Measurements from ENCODE around the gene SLC25A13.
A peak's percentile ranks its signal among the peaks of the same experiment; 100 is the strongest.

The SLC25A13 gene

DNA sequence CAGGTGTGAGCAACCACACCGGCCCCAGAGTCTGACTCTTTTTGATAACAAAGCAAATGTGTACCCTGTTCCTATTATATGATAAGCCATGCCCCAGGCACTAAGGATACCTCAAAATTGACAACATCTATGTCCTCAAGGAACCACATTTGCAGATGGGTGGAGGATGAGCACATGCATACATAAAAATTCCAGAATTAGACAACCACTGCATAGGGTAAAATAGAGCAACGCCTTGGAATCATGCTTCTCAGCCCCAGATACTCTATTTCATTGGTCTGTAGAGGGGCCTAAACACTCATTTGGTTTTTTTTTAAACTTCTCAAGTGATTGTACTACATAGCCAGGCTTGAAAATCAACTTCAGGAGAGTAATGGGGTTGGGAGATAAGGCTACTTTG is 78.7 kb downstream of the SLC25A13 start:
- DNase-seq (ENCODE audit: low read depth) = no peak

DNA sequence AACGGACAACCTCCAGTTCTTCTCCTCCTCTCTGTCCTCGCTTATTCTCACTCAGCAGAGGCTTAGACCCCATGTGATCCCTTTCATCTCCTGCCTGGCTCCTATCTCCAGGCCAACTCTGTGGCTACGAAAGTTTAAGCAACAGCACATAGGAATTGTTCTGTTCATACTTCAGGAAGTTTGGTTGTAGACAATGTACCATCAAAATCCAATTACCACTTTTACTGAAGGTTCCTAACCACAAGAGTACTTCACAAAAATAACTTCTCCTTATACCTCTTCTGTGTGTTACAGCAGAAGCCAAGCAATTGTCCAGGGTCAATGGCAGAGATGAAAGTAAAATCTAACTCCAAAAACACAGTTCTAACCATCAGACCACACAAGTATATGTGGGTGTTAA is 80.0 kb downstream of the SLC25A13 start:
- no peak for DNase-seq (ENCODE audit: low read depth)

DNA sequence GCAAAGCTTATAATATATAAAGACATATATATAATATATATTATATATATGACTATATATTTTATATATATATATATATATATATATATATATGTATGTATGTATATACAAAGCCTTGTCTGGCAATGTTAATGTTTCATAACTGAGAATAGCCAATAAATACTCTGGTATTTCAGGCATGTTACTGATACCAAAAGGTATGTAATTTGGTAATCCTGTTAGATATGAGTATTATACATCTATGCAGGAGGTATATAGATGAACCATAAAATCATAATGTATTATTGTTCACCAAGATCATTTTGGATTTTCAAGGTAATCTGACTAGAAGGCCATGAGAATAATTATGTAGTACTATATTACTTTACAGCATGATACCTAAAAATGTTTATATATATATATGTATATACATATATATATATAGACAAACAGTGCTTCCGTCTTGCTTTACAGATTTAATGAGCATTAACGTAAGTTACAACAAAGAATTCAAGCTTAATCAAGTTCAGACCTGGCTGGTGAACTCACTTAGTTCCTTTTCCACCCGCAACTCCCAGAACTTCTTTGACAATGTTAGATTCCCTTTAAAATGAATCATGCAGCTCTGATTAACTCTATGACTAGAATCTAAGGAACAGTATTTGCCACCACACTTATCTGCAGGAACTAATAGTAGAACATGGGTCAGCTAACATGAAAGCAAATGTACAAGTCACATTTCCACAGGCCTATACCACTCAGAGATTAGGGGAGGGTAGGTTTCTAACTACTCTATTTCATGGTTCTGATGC is 82.7 kb downstream of the SLC25A13 start:
- DNase-seq (ENCODE audit: low read depth) = peak; percentile 1

DNA sequence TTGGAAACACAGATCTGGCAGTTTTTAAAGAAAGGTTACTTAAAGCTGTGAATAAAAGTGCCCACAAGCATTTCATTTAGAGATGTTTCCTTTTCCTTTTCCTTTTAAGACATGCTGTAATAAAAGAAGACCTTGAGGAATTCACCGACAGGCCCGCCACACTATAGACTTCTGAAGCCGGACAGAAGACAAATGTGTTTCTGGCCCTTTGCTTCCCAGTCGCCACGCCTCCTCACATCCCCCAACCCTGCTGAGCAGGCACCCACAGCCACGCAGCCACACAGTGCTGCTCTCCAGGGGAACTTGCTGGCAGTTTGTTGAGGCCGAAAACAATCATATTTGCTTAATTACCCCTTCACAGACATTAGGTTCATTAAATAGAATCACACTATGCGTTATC is 83.4 kb downstream of the SLC25A13 start:
- no peak for DNase-seq (ENCODE audit: low read depth)

DNA sequence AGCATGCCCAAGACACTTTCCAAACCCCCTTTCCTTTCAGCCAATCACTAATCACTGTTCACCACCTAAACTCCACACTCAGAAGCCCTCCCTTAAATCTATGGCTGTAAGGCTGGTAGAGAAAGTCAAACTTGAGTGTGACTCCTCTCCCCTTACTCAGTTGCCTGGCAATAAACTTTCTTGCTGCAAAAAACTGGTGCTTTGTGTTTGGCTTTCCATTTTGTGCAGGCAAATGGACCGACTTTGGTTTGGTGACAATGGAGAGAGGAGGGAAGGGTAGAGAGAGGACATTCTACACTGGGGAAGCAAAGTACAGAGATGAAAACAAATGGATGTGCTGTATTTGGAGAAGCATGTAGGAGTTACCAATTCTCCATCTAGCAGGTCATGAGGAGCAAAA is 84.9 kb downstream of the SLC25A13 start:
- DNase-seq (ENCODE audit: low read depth) = no peak

DNA sequence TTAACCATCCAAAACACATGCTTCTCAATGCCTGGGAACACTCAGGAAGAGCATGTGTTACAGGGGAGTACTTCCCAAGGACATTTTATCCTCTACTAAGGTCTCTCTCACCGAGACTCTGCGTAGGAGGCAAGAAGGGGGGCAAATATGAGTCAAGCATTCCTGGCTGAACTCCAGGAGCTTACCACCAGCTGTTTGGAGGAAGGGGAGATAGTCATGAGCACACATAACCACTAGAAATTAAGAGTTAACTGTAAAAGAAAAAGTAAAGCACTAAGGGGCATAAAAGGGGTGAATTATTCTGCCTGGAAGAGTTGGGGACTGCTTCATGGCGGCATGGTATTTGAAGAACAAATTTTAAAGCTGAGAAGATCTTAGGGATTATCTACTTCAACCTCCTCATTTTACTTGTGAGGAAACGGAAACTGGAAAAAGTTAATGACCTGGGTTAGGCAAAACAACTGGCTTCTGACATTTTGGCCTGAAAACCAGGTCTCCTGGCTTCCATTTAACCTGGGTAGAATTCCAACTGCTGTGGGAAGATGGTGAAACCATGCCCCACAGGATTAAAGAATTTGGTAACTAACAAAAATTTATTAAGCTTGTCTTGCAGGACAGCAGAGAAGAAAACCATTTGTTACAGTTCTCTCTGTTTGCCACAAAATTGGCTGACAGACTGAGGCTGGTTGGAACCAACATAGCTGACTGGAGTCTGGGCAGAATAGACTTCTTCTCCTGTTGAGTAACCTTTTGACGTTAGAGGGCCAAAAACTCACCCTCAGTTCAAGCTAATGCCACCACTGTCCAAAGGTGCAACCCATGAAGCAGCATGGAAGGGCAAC is 85.5 kb downstream of the SLC25A13 start:
- DNase-seq (ENCODE audit: low read depth) = peak; percentile 78

DNA sequence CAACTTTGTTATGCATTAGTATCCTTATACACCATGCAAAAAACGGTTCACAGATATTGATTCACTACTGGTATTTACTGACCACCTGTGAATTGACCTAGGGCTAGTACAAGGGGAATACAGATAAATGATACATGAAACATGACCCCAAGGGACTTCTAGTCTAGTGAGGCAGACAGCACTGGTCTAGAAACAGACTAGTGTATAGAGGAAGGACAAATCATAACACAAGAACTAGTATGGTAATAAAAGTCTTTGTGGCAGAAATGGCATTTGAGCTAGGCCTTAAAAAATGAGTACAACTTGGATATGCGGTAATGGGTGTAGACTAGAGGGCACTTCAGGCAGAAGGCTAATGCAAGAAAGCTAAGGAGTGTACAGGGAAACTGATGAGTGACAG is 86.6 kb downstream of the SLC25A13 start:
- DNase-seq (ENCODE audit: low read depth) = no peak

DNA sequence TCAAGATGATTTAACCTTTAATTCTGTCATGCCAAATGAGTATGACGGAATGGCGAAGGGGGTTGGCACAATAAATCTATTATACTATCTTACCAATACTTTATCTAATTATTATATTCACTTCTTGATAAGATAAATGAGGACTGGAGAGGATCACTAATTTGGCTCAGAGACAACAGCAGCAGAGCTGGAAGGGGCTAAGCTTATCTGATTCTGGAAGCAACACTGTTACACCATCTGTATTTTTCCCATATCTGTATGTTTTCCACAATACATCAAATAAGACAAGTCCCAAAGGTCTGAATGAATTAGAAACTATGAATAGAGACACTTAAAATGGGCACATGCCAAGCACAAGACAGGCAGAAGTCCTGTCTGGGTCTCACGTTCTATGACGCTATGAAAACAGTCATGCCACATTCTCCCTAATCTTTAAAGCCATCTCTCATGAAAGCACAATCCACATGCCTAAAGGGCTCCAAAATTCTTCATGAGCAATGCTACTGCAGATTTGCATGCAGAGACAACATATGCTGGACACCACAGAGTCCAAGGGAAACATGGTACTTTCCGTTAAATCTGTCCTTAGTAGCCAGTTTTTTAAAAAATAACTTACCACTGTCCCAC is 88.3 kb downstream of the SLC25A13 start:
- DNase-seq (ENCODE audit: low read depth) = no peak

DNA sequence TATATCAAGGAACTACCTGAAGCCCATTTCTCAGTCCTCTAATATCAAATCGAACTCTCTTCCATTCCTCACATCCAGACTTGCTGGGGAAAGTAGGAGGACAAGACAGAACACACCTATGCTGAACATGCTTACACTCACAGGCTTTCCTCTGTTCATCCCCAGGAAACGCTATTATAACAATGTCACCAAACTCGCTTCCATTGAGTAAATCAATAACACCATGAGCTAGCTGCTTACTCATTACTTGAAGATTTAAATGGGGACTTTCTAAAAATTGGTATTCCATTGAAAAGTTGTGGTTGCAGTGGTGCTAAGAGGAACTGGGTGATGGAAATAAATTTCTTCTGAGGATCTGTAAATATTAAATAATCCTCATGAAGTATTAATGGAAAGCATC is 88.8 kb downstream of the SLC25A13 start:
- DNase-seq (ENCODE audit: low read depth) = no peak

DNA sequence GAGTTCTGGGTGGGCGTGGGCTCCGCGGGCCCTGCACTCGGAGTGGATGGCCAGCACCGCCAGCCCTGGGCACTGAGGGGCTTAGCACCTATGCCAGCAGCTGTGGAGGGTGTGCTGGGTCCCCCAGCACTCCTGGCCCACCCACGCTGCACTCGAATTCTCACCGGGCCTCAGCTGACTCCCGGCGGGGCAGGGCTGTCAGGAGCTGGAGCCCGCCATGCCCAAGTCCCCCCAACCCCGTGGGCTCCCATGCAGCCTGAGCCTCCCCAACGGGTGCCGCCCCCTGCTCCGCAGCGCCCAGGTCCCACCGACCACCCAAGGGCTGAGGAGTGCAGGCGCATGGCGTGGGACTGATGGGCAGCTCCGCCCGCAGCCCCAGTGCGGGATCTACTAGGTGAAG is 93.1 kb downstream of the SLC25A13 start:
- no peak for DNase-seq (ENCODE audit: low read depth)

DNA sequence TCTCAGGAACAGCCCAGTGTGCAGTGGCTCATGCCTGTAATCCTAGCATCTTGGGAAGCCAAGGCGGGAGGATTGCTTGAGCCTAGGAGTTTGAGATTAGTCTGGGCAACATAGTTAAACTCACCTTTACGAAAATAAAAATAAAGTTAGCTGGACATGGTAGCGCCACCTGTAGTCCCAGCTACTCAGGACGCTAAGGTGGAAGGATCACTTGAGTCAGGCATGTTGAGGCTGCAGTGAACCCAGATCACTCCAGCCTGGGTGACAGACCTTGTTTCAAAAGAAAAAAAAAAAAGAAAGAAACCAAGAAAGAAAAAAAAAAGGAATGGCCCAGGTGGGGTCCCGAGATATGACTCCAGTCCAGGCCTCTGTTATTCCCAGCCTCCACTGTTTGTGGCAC is 96.6 kb downstream of the SLC25A13 start:
- no peak for DNase-seq (ENCODE audit: low read depth)

DNA sequence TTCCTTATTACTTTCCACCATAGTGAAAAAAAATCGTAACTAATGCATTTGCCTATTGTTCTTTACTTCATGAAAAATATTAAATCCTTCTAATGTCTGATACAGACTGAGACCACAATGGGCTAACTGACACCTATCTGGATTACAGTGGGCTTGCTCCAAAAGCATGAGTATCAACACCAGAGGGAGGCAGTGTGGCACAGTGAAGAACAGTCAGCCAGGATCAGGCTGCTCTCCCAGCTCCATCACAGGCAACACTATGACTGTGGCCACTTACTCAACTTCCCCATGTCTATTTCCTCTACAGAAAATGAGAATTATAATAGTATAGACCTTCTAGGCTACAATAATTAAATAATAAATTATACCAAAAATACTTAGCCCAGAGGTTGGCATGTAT is 97.2 kb downstream of the SLC25A13 start:
- DNase-seq (ENCODE audit: low read depth) = no peak

DNA sequence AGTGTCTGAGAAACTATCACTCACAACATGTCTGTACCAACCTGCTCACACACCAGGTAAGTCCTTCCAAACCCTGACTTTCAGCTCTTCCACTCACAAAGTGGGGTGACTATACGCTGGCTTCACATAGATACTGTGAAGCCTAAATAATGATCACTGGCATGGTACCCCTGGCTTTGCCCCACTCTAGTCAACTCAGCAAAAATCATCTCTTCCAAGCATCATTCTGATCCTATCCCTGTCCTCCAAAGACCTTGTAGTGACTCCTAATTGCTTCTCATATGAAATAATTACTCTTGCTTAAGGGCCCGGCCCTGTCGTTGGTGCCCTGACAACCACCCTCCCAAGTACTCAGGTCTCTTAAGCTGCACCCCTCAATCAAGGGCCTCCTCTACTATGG is 97.8 kb downstream of the SLC25A13 start:
- DNase-seq (ENCODE audit: low read depth) = no peak

DNA sequence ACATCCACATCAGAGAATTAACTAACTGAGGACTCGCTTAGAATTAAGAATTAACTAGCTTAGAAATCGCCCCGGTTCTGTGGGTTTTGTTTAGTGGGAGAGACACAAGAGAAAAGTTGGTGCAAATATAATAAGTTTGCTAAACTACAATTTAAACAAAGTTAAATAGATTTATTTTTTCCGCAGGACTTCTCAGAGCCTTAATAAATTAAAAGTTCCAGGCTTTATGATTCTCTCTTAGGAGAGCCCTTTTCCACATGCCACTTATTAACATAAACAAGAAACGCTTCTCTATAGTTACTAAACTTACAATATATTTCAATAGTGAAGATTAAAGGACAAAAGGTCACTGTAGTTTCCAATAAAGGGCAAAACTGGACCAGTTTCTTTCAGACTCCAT is 100.0 kb downstream of the SLC25A13 start:
- DNase-seq (ENCODE audit: low read depth) = no peak

DNA sequence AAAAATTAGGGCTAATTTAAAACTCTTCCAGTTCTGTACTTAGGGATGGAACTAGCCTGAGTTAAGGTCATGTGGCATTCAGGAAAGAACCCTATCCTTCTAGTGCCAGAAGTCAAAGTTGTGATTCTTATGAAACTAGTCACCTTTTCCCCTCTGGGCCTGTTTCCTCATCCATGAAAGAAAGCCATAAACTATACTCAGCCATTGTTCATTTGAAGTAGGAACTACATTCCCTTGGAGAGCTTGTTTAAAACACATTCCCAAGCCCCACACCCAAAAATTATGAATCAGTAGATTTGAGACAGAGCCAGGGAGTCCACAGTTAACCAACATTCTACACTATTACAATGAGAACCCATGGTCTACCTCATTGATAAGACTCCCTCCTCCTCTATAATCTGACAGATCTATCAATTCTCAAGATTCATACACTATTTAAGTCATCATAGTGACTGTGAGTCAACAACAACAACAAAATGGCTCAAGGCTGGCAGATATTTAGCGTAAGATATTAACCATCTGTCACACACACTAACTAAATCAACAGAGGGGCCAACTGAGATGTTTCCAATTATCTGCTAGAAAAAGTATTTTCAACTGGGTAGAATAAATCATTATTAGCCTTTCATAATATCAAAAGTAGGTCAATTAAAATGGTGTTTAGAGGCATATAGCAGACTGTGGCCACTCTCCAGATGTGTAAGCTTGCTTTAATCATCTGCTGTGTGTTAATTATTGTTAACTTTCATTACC is 102.3 kb downstream of the SLC25A13 start:
- peak; percentile 73 for DNase-seq (ENCODE audit: low read depth)

DNA sequence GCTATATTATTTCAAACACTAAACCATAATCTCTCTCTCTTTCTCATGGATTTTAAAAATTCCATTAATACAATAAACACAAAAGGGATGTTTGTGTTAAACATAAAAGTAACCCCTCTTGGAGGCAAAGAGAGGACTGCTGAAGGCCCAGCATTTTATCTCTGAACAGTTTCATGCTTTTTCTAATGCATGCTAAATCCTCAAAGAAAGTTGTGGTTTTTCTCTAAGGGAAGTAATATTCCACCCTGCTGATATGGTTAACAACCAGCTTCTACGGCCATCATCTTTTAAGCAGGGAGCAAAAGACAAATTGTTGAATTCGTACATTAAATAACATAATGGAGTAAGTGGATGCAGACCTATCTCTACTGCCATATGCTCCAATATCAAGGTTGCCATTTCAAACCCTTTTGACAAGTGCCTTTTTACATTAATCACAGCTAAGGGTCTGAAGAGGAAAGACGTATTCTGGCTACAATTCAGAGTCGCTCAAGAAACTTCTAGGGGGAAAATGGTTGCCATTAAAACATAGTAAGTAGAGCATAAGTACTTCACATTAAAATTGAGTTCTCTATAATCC is 103.1 kb downstream of the SLC25A13 start:
- no peak for DNase-seq (ENCODE audit: low read depth)

DNA sequence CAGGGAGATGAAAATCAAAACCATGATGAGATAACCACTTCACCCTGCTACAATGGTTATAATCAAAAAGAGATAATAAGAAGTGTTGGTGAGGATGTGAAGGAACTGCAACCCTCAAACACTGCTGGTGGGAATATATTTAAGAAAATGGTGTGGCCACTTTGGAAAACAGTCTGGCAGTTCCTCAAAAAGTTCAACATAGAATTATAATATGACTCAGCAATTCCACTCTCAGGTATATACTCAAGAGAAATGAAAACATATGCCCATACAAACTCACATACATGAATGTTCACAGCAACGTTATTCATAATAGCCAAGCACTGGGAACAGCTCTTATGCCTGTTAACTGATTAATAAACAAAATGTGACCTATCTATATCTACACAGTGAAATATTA is 104.8 kb downstream of the SLC25A13 start:
- DNase-seq (ENCODE audit: low read depth) = no peak

DNA sequence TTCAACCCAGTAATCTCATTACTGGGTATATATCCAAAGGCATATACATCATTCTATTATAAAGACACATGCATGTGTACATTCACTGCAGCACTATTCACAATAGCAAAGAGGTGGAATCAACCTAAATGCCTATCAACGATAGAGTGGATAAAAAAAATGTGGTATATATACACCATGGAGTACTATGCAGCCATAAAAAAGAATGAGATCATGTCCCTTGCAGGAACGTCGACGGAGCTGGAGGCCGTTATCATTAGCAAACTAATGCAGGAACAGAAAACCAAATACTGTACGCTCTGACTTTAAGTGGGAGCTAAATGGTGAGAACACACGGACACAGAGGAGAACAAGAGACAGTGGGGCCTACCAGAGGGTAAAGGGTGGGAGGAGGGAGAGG is 105.5 kb downstream of the SLC25A13 start:
- DNase-seq (ENCODE audit: low read depth) = no peak

DNA sequence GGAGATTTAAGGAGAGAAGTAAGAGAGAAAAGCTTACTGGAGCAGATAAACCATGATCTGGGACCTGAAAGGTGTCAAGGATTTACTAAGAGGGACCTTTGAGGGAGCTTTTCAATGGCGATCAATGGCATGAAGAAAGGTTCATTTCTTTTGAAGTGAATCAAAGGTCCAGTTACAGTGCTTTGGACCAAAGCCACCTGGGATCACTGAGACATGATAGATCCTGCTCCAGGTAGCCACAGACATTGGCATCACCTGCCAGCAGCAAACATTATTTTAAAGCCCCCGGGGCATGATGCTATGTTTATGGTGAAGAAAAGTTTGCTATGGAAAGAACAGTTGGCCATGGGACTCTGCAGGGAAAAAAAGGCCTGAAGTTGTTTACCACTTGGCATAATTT is 109.4 kb downstream of the SLC25A13 start:
- no peak for DNase-seq (ENCODE audit: low read depth)

DNA sequence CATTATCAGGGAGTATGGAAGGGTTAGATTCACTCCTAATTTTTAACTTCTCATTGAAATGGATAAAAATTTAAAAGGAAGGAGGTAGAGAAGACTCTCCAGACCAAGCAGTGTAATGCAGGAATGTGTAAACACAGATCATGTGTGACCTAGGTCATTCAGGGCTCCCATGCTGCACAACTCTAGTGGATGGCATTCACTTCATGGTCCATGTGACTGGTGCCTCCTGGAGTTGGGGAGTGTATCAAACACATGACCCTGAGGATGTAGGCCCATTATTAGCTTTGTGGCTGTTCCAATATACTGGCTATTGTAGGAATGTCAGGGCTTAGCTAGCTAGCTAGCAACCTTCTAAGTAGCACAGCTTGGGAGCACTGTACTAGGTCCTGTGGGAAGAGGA is 109.9 kb downstream of the SLC25A13 start:
- DNase-seq (ENCODE audit: low read depth) = no peak

DNA sequence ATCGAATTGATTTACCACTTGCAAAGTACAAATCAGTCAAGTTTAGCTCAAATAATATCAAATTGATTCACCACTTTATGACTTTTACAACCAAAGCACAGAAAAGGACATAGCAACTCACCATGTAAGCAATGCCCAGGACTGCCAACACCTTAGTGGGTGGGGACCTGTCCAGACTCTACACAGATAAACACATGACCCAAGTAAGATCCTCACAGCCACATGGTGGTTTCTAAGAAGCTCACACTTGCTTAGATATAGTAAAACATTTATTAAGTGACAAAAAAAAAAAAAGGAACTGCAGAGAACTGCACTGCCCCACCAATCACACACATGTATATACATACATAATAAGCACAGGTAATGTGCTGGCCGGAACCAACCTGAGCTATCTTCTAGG is 116.2 kb downstream of the SLC25A13 start:
- DNase-seq (ENCODE audit: low read depth) = no peak

DNA sequence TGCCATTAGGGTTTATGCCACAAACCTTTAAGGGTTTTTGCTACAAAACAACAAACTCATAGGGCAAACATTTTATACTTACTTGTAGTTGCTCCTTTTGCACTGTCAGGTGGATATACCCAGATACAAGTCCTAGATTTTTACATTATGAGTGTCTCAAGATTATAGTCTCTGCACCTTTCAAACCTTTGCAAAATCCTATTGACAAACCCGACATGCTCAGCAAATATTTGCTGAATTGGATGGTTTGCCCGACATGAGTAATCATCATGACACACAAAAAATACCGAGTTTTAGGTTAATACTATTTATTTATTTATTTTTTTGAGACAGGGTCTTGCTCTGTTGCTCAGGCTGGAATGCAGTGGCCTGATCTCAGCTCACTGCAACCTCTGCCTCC is 117.3 kb downstream of the SLC25A13 start:
- DNase-seq (ENCODE audit: low read depth) = no peak

Measured in ELR (cell line).